Measurements from ENCODE around the gene RAP1GAP. TPM values are rescaled to one million over a fixed set of nuclear protein-coding genes. Genes with fewer than 3 reads are reported as not detected.

RAP1GAP gene
- total RNA-seq, 2 experiments from 2014 or later = 0.15 to 0.41 TPM

- Mint-ChIP-seq H3K4me3 (no peak overlapping the region), H3K4me1 (ENCODE audit: low read depth) (peaks cover 4% of the 10 kb centered on the region), H3K27ac (no peak overlapping the region), H3K9me3 (no peaks in the 10 kb centered on the region), H3K36me3 (ENCODE audit: low read depth) (no peaks in the 10 kb centered on the region), H3K27me3 (ENCODE audit: low read depth) (peaks cover 4% of the 10 kb centered on the region)
- no peak for DNase-seq
- CTCF ChIA-PET = interaction anchor here (0.6 kb wide), 2 partner anchors 103 to 398 kb away, joined by 3 read pairs; no protein-coding TSS in a partner anchor
- intact Hi-C loops (cut with micrococcal nuclease) = no loop called here
Measured at GRCh38 chr1:21594501-21594900, 74.7 kb downstream of the RAP1GAP start.

DNA sequence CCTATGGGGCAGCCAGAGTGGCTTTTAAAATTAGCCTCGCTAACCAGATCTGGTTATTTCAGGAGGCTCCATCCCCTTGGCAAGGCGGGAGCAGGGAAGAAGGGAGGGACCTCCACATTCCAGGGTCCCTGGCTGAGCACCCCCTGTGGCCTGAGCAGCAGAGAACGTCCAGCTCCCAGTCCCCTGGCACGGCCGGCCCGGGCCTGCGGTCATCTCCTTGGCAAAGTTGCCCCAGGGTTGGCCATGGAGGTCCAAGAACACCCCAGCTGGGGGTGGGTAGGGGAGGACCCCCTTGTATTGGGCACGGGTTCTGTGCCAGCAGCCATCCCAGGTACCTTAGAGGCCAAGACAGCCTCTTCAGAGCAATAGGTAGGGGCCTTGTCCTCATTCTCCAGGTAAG lies 75.9 kb downstream of the RAP1GAP start:
- Mint-ChIP-seq H3K27me3 (ENCODE audit: low read depth) (peaks cover 7% of the 10 kb centered on the region), H3K27ac (no peak overlapping the region), H3K36me3 (ENCODE audit: low read depth) (no peaks in the 10 kb centered on the region), H3K4me1 (ENCODE audit: low read depth) (peaks cover 4% of the 10 kb centered on the region), H3K9me3 (no peaks in the 10 kb centered on the region), H3K4me3 (no peak overlapping the region)
- DNase-seq = no peak
- CTCF ChIA-PET = no interaction called here
- intact Hi-C loops (cut with micrococcal nuclease) = no loop called here

GRCh38 chr1:21592086-21592865 lies 76.9 kb downstream of the RAP1GAP start:
- intact Hi-C loops (cut with micrococcal nuclease) = no loop called here
- Mint-ChIP-seq H3K4me3 (no peak overlapping the region), H3K27me3 (ENCODE audit: low read depth) (peaks cover 7% of the 10 kb centered on the region), H3K9me3 (no peaks in the 10 kb centered on the region), H3K36me3 (ENCODE audit: low read depth) (no peaks in the 10 kb centered on the region), H3K27ac (no peak overlapping the region), H3K4me1 (ENCODE audit: low read depth) (peaks cover 4% of the 10 kb centered on the region)
- CTCF ChIA-PET = no interaction called here
- DNase-seq = no peak

DNA sequence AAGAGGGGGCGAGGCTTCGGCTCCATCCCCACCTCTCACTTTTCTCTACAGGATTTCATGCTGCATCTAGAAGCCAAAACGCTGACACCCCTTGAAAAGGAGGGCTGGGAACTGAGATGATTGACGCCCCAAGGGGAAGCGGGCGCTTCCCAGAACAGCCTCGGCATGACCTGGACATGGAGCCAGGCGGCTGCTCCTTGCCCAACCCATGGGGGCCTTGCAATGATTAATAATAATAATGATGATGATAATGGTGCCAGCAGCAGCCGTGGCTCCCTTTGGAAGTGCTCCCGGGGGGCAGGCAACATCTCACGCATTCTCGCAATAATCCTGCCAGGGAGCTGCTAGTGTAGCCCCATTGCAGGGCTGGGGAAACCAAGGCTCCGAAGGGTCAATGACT lies 78.2 kb downstream of the RAP1GAP start:
- peaks cover 4% of the 10 kb centered on the region for H3K4me1 Mint-ChIP-seq (ENCODE audit: low read depth)
- DNase-seq = no peak
- H3K36me3 Mint-ChIP-seq (ENCODE audit: low read depth) = no peaks in the 10 kb centered on the region
- no peak overlapping the region for H3K4me3 Mint-ChIP-seq
- no peak overlapping the region for H3K27ac Mint-ChIP-seq
- peaks cover 10% of the 10 kb centered on the region for H3K27me3 Mint-ChIP-seq (ENCODE audit: low read depth)
- intact Hi-C loops (cut with micrococcal nuclease) = no loop called here
- CTCF ChIA-PET = no interaction called here
- H3K9me3 Mint-ChIP-seq = no peaks in the 10 kb centered on the region

DNA sequence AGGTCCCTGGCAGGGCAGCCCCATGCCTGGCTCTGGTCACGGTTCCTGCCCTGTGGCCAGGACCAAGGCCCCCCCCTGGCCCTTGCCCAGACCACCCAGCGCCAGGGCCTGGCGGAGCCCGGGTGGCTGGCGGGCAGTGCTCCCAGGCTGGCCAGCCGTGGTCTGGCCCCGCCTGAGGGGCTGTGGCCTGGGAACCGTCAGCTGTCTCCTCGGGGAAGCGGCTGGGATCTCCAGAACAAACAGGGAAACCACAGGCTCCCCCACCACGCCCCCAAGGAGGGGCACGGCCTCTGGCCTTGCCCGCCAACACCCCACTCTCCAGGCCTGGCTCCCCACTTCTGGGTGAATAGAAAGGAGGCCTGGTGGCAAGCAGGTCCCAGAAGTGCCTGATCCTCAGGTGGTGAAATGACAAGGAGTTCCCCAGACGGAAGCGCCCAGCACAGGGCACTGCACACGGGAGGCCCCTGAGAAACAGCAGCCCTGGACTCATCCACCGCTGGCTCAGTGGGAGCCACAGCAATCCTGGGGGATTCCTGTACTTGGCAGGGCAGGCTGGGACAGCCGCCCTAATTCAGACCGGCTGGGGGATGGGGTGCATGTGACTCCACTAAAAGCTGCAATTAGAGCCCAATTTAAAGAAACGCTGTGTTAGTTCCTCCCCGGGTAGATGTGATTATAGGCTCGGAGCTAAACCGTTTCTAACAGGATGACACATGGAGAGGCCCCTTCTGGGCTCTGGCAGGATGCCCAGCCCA lies 78.9 kb downstream of the RAP1GAP start:
- H3K4me3 Mint-ChIP-seq = no peak overlapping the region
- peaks cover 4% of the 10 kb centered on the region for H3K4me1 Mint-ChIP-seq (ENCODE audit: low read depth)
- DNase-seq = no peak
- no peak overlapping the region for H3K27ac Mint-ChIP-seq
- H3K36me3 Mint-ChIP-seq (ENCODE audit: low read depth) = no peaks in the 10 kb centered on the region
- peaks cover 6% of the 10 kb centered on the region for H3K27me3 Mint-ChIP-seq (ENCODE audit: low read depth)
- CTCF ChIA-PET = no interaction called here
- H3K9me3 Mint-ChIP-seq = no peaks in the 10 kb centered on the region
- intact Hi-C loops (cut with micrococcal nuclease) = no loop called here

DNA sequence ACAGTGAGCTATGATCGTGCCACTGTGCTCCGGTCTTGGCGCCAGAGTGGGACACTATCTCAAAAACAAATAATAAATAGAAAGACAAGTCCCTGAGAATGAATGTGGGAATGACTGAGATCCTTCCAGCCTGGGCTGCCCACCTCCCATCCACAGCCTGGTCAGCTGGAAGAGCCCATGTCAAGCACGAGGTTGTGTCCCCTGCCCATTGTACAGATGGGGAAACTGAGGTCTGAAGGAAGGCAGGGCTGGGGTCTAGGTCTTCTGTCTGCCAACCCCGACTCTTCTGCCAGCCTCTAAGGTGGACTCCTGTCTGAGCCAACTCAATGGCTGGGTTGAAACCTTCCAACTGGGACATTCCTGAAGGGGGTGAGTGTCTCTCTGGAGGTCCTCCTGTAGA lies 79.5 kb downstream of the RAP1GAP start:
- peaks cover 6% of the 10 kb centered on the region for H3K27me3 Mint-ChIP-seq (ENCODE audit: low read depth)
- H3K9me3 Mint-ChIP-seq = no peaks in the 10 kb centered on the region
- intact Hi-C loops (cut with micrococcal nuclease) = no loop called here
- H3K27ac Mint-ChIP-seq = no peak overlapping the region
- CTCF ChIA-PET = no interaction called here
- H3K36me3 Mint-ChIP-seq (ENCODE audit: low read depth) = no peaks in the 10 kb centered on the region
- DNase-seq = no peak
- no peak overlapping the region for H3K4me3 Mint-ChIP-seq
- peaks cover 4% of the 10 kb centered on the region for H3K4me1 Mint-ChIP-seq (ENCODE audit: low read depth)

- peaks cover 4% of the 10 kb centered on the region for H3K4me1 Mint-ChIP-seq (ENCODE audit: low read depth)
- no peak for DNase-seq
- no peak overlapping the region for H3K4me3 Mint-ChIP-seq
- peaks cover 8% of the 10 kb centered on the region for H3K27me3 Mint-ChIP-seq (ENCODE audit: low read depth)
- CTCF ChIA-PET = no interaction called here
- H3K9me3 Mint-ChIP-seq = no peaks in the 10 kb centered on the region
- H3K36me3 Mint-ChIP-seq (ENCODE audit: low read depth) = no peaks in the 10 kb centered on the region
- intact Hi-C loops (cut with micrococcal nuclease) = no loop called here
- no peak overlapping the region for H3K27ac Mint-ChIP-seq
Measured at GRCh38 chr1:21587602-21587953, 81.6 kb downstream of the RAP1GAP start.

GRCh38 chr1:21586846-21587601 lies 82.1 kb downstream of the RAP1GAP start:
- no peak overlapping the region for H3K4me3 Mint-ChIP-seq
- CTCF ChIA-PET = no interaction called here
- H3K4me1 Mint-ChIP-seq (ENCODE audit: low read depth) = peaks cover 4% of the 10 kb centered on the region
- H3K9me3 Mint-ChIP-seq = no peaks in the 10 kb centered on the region
- no peak for DNase-seq
- H3K27ac Mint-ChIP-seq = no peak overlapping the region
- H3K36me3 Mint-ChIP-seq (ENCODE audit: low read depth) = no peaks in the 10 kb centered on the region
- H3K27me3 Mint-ChIP-seq (ENCODE audit: low read depth) = peaks cover 8% of the 10 kb centered on the region
- intact Hi-C loops (cut with micrococcal nuclease) = no loop called here

DNA sequence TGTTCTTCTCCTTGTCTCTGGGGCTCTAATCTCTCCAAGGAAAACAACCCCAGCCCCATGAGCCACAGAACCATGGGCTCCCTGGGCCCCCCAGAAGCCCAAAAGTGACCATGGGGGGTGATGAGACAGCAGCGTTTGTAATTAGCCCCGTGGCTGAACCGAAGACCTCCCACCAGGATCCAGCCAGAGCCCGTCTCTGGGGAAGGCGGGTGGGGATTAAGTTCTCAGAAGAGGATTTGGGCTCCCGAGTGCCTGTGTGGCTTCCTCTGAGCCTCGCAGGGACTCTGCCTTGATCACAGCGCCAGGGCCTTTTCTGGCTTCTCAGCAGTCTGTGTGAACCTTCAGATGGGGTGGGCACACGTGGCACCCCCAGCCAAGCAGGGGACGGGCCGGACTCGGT lies 82.9 kb downstream of the RAP1GAP start:
- CTCF ChIA-PET = interaction anchor here (0.6 kb wide), 1 partner anchor 99 kb away, joined by 4 read pairs; no protein-coding TSS in a partner anchor
- H3K4me1 Mint-ChIP-seq (ENCODE audit: low read depth) = peaks cover 4% of the 10 kb centered on the region
- intact Hi-C loops (cut with micrococcal nuclease) = no loop called here
- no peak overlapping the region for H3K27ac Mint-ChIP-seq
- H3K4me3 Mint-ChIP-seq = no peak overlapping the region
- H3K9me3 Mint-ChIP-seq = no peaks in the 10 kb centered on the region
- H3K27me3 Mint-ChIP-seq (ENCODE audit: low read depth) = peaks cover 8% of the 10 kb centered on the region
- no peaks in the 10 kb centered on the region for H3K36me3 Mint-ChIP-seq (ENCODE audit: low read depth)
- no peak for DNase-seq

GRCh38 chr1:21585037-21585436 lies 84.1 kb downstream of the RAP1GAP start:
- intact Hi-C loops (cut with micrococcal nuclease) = no loop called here
- Mint-ChIP-seq H3K4me1 (ENCODE audit: low read depth) (no peaks in the 10 kb centered on the region), H3K4me3 (no peak overlapping the region), H3K9me3 (no peaks in the 10 kb centered on the region), H3K36me3 (ENCODE audit: low read depth) (no peaks in the 10 kb centered on the region), H3K27me3 (ENCODE audit: low read depth) (peaks cover 8% of the 10 kb centered on the region), H3K27ac (no peak overlapping the region)
- no peak for DNase-seq
- CTCF ChIA-PET = no interaction called here

GRCh38 chr1:21584096-21584495 lies 85.1 kb downstream of the RAP1GAP start:
- no peak overlapping the region for H3K4me3 Mint-ChIP-seq

GRCh38 chr1:21579791-21580190 lies 89.4 kb downstream of the RAP1GAP start:
- intact Hi-C loops (cut with micrococcal nuclease) = no loop called here
- CTCF ChIA-PET = interaction anchor here (0.5 to 1.2 kb wide), 3 partner anchors 16 to 385 kb away, joined by 3 to 4 read pairs (median 3); no protein-coding TSS in a partner anchor
- Mint-ChIP-seq H3K36me3 (ENCODE audit: low read depth) (no peaks in the 10 kb centered on the region), H3K9me3 (no peaks in the 10 kb centered on the region), H3K27ac (no peak overlapping the region), H3K4me1 (ENCODE audit: low read depth) (no peaks in the 10 kb centered on the region), H3K27me3 (ENCODE audit: low read depth) (peaks cover 2% of the 10 kb centered on the region), H3K4me3 (no peak overlapping the region)
- DNase-seq = no peak

More at GRCh38 chr1:21584096-21584495, 85.1 kb downstream of the RAP1GAP start:
- Mint-ChIP-seq H3K4me1 (ENCODE audit: low read depth) (no peaks in the 10 kb centered on the region), H3K27me3 (ENCODE audit: low read depth) (peaks cover 8% of the 10 kb centered on the region), H3K36me3 (ENCODE audit: low read depth) (no peaks in the 10 kb centered on the region), H3K9me3 (no peaks in the 10 kb centered on the region), H3K27ac (no peak overlapping the region)
- no peak for DNase-seq
- intact Hi-C loops (cut with micrococcal nuclease) = no loop called here
- CTCF ChIA-PET = no interaction called here

All from activated naive CD4-positive, alpha-beta T cell treated with anti-CD3 and anti-CD28 coated beads for 36 hours (primary cell).